ENCODE results near the gene OPN4. TPM values are rescaled to one million over a fixed set of nuclear protein-coding genes. Genes with fewer than 3 reads are reported as not detected.

Gene OPN4
- total and polyA plus RNA-seq, 2 of the 8 experiments (the other 6 are each of a cell fraction or from before 2014, with no cell fraction given): not detected

- TF ChIP-seq EZH2 (IDR thresholded peaks at IDR 0.05; ENCODE audit: low read depth, low read length, severe bottlenecking): no peak
- no peak for TF ChIP-seq HDAC6 (IDR thresholded peaks at IDR 0.05; ENCODE audit: low read depth, low read length)
- no peak for TF ChIP-seq SAP30 (IDR thresholded peaks at IDR 0.05; ENCODE audit: insufficient read depth, insufficient replicate concordance, low read length)
- TF ChIP-seq CHD2 (IDR thresholded peaks at IDR 0.05; ENCODE audit: low read length): no peak
- TF ChIP-seq RNF2 (IDR thresholded peaks at IDR 0.05; ENCODE audit: borderline replicate concordance, low read depth, low read length, missing control alignments, poor library complexity, severe bottlenecking): no peak
- TF ChIP-seq CEBPB (IDR thresholded peaks at IDR 0.05; ENCODE audit: low read depth, low read length): no peak
- no peak for TF ChIP-seq POLR2AphosphoS5 (IDR thresholded peaks at IDR 0.05; ENCODE audit: low read depth, low read length)
- TF ChIP-seq TAF1 (IDR thresholded peaks at IDR 0.05; ENCODE audit: low read depth, low read length): 0 out of 2 replicates have a peak, but pooled peaks have one; percentile 26
- TF ChIP-seq SRF (IDR thresholded peaks at IDR 0.05; ENCODE audit: low read depth, low read length): peak; percentile 11; the same call in 1 of the 2 replicates
These were observed 30.2 kb downstream of the OPN4 start (continued) for GRCh38 chr10:86684331-86685097.

All from H1 (cell line).